ENCODE measurements around the gene LHFPL6.

Gene LHFPL6

GRCh38 chr13:39505151-39505550 is 97.8 kb downstream of the LHFPL6 start:
- no peak for TF ChIP-seq SIN3A (IDR thresholded peaks at IDR 0.05; ENCODE audit: borderline replicate concordance, insufficient read depth, low read length)
- no peak for TF ChIP-seq POLR2AphosphoS5 (IDR thresholded peaks at IDR 0.05; ENCODE audit: low read depth, low read length)
- TF ChIP-seq REST (IDR thresholded peaks at IDR 0.05; ENCODE audit: insufficient read depth in 1 of 2, low read depth in 2 of 2, low read length in 2 of 2), result no peak
- TF ChIP-seq FOXP2 (optimal IDR thresholded peaks at IDR 0.05; ENCODE audit: borderline replicate concordance, extremely low read depth, extremely low read length, insufficient read depth), result no peak
- TF ChIP-seq TAF1 (IDR thresholded peaks at IDR 0.05; ENCODE audit: borderline replicate concordance, insufficient read depth, low read length), result no peak

DNA sequence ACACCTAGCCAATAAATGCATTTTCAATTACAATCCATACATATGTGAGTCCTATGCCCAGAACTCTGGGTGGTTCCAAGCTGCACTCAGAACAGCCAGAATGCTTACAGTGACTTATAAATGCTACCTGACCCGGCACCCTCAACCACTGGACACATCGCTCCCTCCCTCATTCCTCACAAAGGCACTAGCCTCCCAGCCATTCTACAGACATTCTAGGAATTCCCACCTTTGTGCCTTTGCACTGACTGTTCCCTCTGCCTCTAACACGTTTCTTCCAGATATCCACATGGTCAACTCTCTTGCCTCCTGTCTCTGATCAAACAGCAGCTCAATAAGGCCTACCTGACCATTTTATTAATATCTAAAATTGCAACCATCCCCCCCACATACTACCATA is 99.9 kb downstream of the LHFPL6 start:
- TF ChIP-seq TAF1 (IDR thresholded peaks at IDR 0.05; ENCODE audit: borderline replicate concordance, insufficient read depth, low read length) (no peak), FOXP2 (optimal IDR thresholded peaks at IDR 0.05; ENCODE audit: borderline replicate concordance, extremely low read depth, extremely low read length, insufficient read depth) (no peak), REST (IDR thresholded peaks at IDR 0.05; ENCODE audit: insufficient read depth in 1 of 2, low read depth in 2 of 2, low read length in 2 of 2) (no peak), POLR2AphosphoS5 (IDR thresholded peaks at IDR 0.05; ENCODE audit: low read depth, low read length) (no peak), SIN3A (IDR thresholded peaks at IDR 0.05; ENCODE audit: borderline replicate concordance, insufficient read depth, low read length) (no peak)

DNA sequence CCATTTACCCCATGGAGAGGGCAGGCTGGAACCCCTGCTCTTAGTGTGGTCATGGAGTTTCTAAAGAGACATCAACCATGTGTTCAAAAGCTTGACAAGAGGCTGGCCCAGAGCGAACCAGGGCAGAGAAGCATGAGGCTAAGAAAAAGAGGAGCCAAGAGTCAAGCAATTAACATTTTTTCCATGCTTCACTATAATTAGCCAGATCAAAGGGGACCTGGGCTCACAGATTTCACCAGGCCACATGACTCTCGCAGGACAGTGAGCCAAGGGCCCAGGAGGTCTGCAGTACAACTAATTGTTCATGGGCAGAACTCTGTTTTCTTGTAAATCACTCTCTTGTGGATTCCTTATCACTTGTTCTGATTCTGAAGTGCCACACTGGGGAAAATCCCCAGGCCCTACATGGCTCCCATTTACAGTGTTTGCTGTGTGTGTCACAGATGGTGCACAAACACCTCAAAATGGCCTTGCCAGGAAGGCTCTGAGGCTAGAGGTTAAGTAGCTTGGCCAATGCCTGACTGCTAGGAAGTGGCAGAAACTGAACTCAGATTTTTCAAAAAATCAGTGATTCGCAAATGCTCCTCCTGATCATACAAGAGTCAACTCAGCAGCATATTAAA is 101.2 kb downstream of the LHFPL6 start:
- TF ChIP-seq POLR2AphosphoS5 (IDR thresholded peaks at IDR 0.05; ENCODE audit: low read depth, low read length), result no peak

DNA sequence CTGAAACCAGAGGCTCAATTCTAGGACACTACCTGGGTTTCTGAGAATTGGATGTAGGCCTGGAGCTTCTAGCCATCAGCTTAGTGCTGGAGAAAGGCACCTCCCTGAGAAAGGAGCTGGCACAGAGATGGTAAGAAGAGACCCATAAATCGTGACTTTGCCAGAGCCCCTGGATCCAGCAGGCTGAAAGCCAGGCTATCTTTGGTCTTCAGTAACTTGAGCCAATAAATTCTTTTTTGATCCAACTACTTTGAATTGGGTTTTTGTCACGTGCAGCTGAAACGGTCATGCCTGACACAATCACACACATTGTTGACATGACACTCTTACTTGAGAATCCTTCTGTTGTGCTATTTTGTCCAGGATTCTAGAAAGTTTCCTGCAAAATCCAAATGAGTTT is 103.4 kb downstream of the LHFPL6 start:
- no peak for TF ChIP-seq SIN3A (IDR thresholded peaks at IDR 0.05; ENCODE audit: borderline replicate concordance, insufficient read depth, low read length)
- TF ChIP-seq TAF1 (IDR thresholded peaks at IDR 0.05; ENCODE audit: borderline replicate concordance, insufficient read depth, low read length), result no peak
- no peak for TF ChIP-seq FOXP2 (optimal IDR thresholded peaks at IDR 0.05; ENCODE audit: borderline replicate concordance, extremely low read depth, extremely low read length, insufficient read depth)
- TF ChIP-seq POLR2AphosphoS5 (IDR thresholded peaks at IDR 0.05; ENCODE audit: low read depth, low read length), result no peak
- no peak for TF ChIP-seq REST (IDR thresholded peaks at IDR 0.05; ENCODE audit: insufficient read depth in 1 of 2, low read depth in 2 of 2, low read length in 2 of 2)

DNA sequence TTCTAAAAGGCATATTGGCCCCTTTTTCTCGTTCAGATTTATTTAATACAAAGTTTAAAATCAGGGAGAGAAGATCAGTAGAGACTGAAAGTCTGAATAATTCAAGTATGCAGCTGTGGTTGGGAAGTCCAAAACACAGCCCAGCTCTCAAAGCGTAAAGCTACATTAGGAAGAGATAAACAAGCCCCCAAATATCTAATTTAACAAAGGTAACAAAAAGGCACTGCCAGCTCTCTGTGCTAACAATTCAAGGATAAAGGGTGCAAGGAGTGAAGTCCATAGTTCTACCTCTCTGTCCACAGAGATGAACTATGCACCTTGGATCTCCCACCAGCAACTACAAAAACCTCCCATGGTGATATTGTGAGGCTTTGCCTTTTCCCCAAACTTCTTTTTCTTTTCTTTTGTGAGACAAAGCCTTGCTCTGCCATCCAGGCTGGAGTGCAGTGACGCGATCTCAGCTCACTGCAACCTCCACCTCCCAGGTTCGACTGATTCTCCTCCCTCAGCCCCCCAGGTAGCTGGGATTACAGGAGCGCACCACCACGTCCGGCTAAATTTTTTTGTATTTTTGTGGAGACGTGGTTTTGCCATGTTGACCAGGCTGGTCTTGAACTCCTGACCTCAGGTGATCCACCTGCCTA is 104.4 kb downstream of the LHFPL6 start:
- TF ChIP-seq SIN3A (IDR thresholded peaks at IDR 0.05; ENCODE audit: borderline replicate concordance, insufficient read depth, low read length) (no peak), REST (IDR thresholded peaks at IDR 0.05; ENCODE audit: insufficient read depth in 1 of 2, low read depth in 2 of 2, low read length in 2 of 2) (no peak), TAF1 (IDR thresholded peaks at IDR 0.05; ENCODE audit: borderline replicate concordance, insufficient read depth, low read length) (no peak), POLR2AphosphoS5 (IDR thresholded peaks at IDR 0.05; ENCODE audit: low read depth, low read length) (no peak), FOXP2 (optimal IDR thresholded peaks at IDR 0.05; ENCODE audit: borderline replicate concordance, extremely low read depth, extremely low read length, insufficient read depth) (no peak)
